LNCaP clone FGC (cell line): ENCODE data around the gene LRRC56.

Experiments used
- DNase-seq: peaks from one replicate; pipeline ENCODE4 v3.0.0-alpha.2; 2011; ENCODE audit warnings: low read depth
- H3K4me3 ChIP-seq: 2 replicates; pipeline ENCODE4 v1.5.1; 2011; ENCODE audit warnings: mild to moderate bottlenecking, low read depth, low read length, control low read depth
- TF ChIP-seq, protein P1 (sequence below): IDR thresholded peaks from 2 replicates; pipeline ENCODE4 v1.5.1; 2012; ENCODE audit warnings: mild to moderate bottlenecking; ENCODE audit not compliant: control insufficient read depth, insufficient read depth; ENCODE audit errors: extremely low read depth

Gene LRRC56

GRCh38 chr11:574632-575312, 37.4 kb downstream of the LRRC56 start:
- no peak for DNase-seq
- peak overlapping the region; percentile 79 for H3K4me3 ChIP-seq
- TF ChIP-seq, protein P1, sequence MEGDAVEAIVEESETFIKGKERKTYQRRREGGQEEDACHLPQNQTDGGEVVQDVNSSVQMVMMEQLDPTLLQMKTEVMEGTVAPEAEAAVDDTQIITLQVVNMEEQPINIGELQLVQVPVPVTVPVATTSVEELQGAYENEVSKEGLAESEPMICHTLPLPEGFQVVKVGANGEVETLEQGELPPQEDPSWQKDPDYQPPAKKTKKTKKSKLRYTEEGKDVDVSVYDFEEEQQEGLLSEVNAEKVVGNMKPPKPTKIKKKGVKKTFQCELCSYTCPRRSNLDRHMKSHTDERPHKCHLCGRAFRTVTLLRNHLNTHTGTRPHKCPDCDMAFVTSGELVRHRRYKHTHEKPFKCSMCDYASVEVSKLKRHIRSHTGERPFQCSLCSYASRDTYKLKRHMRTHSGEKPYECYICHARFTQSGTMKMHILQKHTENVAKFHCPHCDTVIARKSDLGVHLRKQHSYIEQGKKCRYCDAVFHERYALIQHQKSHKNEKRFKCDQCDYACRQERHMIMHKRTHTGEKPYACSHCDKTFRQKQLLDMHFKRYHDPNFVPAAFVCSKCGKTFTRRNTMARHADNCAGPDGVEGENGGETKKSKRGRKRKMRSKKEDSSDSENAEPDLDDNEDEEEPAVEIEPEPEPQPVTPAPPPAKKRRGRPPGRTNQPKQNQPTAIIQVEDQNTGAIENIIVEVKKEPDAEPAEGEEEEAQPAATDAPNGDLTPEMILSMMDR: no peak

- DNase-seq: peak; percentile 41
- H3K4me3 ChIP-seq: peak overlapping the region; percentile 79
- TF ChIP-seq, protein P1: no peak
These were observed 38.1 kb downstream of the LRRC56 start for GRCh38 chr11:575313-575995.

DNA sequence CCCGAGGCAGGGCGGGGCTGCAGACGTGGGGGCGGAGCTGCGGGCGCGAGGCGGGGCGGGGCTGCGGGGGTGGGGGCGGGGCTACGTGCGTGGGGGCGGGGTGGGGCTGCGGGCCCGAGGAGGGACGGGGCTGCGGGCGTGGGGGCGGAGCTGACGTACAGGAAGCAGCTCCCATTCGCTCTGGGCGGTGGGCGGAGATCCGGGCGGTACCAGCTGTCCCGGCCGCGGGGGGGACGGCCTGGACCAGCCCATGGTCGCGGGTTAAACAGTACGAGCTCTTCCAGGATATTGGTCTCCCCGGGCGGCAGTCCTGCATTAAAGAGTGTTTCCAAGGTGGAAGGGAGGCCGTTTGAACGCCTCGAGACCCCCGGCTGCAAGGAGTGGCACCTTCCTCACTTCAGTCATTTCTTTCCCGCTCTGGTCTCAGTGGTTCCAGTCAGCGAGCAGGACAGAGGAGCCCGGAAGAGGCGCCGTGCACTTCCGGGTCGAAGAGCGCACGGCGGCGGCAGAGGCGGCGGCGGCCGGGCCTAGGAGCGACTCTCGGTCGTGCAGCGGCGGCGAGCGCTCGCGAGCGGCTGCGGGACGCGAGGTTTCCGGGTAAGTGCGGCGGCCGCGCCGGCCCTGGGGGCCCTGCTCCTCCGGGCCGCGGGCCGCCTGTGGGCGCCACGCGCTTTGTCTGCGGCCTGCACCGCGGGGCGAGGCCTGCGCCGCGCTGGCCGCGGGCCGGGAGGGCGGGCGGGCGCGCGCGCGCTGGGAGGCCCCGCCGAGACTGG, 38.9 kb downstream of the LRRC56 start, which contains the start of gene PHRF1:
Gene PHRF1 (plus strand): TSS at position 475 of the 773 bp plus-strand sequence. CDS start 5,043 bp downstream, outside the sequence.
- TF ChIP-seq, protein P1: no peak
- DNase-seq: peak; percentile 79
- H3K4me3 ChIP-seq: peak within 1 kb of the TSS; percentile 79

GRCh38 chr11:576811-577610, 39.7 kb downstream of the LRRC56 start:
- no peak for DNase-seq
- TF ChIP-seq, protein P1: no peak
- peak overlapping the region; percentile 69 for H3K4me3 ChIP-seq

- H3K4me3 ChIP-seq: peak overlapping the region; percentile 69
- TF ChIP-seq, protein P1: no peak
- no peak for DNase-seq
These were observed 40.2 kb downstream of the LRRC56 start for GRCh38 chr11:577611-577894.

DNA sequence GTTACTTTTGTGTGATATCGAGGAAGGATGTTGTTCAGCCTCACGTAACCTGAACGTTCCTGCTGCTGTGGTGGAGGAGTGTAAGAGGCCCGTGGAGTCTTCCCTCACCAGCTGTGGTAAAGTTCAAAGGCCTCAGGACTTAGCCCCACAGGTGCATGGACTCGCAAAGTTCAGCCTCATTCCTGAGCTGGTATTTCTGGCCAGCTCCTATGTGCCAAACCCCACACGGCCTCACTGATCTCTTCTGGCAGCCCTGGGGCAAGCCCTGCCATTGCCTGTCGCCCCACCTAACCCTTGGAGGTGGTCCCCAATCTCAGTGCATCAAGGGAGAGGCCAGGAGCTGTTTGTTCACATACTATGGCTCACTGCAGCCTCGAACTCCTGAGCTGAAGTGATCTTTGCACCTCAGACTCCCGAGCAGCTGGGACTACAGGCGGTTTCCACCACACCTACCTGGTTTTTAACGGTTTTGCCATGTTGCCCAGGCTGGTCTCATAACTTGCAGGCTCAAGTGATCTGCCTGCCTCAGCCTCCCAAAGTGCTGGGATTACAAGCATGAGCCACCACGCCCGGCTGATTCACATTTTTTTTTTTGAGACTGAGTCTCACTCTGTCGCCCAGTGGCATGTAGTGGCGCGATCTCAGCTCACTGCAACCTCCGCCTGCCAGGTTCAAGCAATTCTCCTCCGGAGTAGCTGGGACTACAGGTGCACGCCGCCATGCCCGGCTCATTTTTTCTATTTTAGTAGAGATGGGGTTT, 41.1 kb downstream of the LRRC56 start:
- TF ChIP-seq, protein P1: no peak
- no peak for DNase-seq
- peak overlapping the region; percentile 69 for H3K4me3 ChIP-seq
